GM21360 (cell line): ENCODE data around the gene CLIC4.
"Not testable (repeated sequence)": the region's sequence is repeated elsewhere in the genome, so short reads cannot be mapped to it uniquely, and the experiment has no call there.

Experiments
- ATAC-seq: cut with Tn5 transposase; IDR thresholded peaks from one replicate; pipeline ENCODE4 v1.9.1; 2021; ENCODE audit warnings: mild to moderate bottlenecking, moderate library complexity; ENCODE audit not compliant: unreplicated experiment

CLIC4 gene

GRCh38 chr1:24803220-24803619 is 58.0 kb downstream of the CLIC4 start:
- ATAC-seq, result no peak

DNA sequence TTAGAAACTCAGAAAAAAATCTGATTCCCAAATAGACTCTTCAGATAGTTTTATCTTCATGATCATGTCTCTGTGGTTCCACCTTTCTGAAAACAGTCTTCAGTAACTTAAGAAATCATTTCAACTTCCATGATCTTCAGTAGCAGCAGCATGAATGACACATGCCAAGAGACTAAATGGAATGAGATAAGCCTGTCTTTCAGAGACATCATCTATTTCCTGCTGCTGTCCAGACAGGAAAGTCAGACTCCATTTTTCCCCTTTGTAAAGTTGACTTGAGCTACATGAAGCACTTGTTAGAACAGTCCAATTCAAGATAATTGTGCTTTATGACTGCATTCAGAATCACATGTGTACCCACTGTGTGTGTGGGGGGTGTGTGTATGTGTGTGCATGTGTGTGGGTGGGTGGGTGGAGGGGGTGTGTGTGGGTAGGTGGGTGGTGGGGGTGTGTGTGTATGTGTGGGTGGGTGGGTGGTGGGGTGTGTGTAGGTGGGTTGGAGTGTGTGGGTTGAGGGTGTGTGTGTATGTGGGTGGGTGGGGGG is 58.8 kb downstream of the CLIC4 start:
- ATAC-seq, result no peak

DNA sequence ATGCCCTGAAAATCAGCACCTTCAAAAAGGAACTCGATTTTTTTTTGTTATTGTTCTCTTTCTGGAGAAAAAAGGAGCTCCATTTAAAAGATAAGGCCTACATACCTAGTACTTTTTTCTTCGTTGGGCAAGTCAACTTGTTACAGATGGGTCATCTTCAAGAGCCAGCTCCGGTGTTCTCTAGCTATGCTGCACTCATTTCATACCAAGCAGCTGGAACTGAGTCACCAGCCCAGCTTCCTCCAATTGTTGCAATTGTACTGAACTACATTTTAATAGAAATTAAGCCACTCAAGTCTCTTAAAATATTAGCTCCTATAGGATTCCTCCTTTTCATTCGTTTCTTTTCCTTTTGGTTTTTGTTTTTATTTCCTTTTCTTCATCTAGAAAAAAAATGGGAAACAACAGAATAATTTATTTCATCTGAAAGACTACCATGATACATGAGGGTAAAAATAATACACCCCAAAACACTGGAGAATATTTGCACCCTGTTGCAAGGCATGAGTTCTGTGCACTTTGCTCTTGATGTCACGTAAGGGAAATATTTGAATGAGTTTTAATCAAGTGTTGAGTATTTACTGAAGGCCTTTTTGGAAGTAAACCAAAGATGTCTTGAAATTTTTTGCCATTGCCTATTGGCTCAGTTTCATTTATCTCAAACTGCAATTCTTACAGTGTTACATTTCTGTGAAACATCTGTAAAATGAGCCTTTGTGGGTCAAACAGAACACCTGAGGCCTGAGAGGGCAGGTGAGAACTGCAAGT is 60.5 kb downstream of the CLIC4 start:
- ATAC-seq, result no peak

- no peak for ATAC-seq
These were observed 61.3 kb downstream of the CLIC4 start for GRCh38 chr1:24806588-24806987.

DNA sequence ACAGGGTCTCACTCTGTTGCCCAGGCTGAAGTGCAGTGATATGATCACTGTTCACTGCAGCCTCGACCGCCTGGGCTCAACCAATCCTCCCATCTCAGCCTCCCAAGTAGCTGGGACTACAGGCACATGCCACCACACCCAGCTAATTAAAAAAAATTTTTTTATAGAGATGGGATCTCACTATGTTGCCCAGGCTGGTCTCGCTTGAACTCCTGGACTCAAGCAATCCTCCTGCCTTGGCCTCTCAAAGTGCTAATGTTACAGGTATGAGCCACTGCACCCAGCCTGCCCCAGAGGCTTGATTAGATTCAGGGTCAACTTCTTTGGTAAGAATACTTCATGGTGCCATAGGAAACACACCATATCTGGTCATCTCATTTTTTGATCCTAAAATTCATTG is 66.2 kb downstream of the CLIC4 start:
- ATAC-seq, result not testable (repeated sequence)

- not testable (repeated sequence) for ATAC-seq
These were observed 75.0 kb downstream of the CLIC4 start for GRCh38 chr1:24820221-24820620.

DNA sequence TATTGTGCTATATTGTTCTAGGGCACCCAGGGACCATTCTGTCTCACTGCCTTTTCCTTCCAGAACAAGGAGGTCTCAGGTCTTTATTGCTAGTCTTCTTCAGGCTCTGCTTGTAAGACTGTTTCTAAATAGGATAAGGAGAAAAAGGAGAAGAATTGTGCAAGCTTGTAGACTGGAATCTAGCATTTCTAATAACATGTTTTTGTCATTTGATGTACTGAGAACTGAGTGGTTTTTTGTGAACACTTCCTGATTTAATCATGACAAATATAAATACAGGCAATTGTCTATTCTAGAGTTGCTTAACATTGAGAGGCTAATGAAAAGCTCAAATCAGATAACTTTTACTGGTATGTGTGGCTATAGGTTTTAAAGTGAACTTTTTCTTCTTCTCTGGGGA is 77.6 kb downstream of the CLIC4 start:
- ATAC-seq, result no peak

GRCh38 chr1:24823486-24823885 is 78.2 kb downstream of the CLIC4 start:
- ATAC-seq, result not testable (repeated sequence)

- no peak for ATAC-seq
These were observed 79.9 kb downstream of the CLIC4 start for GRCh38 chr1:24825174-24825573.

GRCh38 chr1:24826510-24826909 is 81.3 kb downstream of the CLIC4 start:
- ATAC-seq, result no peak

- ATAC-seq, result no peak
These were observed 82.3 kb downstream of the CLIC4 start for GRCh38 chr1:24827379-24828135.

GRCh38 chr1:24828183-24828886 is 83.1 kb downstream of the CLIC4 start:
- ATAC-seq, result no peak

DNA sequence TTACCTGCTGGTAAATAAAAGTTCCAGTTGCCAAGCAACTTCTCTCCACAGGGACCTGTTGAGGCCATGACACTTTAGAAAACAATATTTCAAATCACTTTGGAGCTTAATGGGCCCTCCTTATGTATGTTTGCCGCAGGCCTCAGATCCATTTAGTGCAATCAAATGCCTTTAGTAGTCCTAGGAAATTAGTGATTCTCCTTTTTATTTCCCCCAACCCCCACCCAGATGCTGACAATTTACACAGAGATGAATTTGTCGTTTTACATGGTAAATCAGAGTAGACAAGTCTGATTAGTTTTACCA is 83.6 kb downstream of the CLIC4 start:
- no peak for ATAC-seq

DNA sequence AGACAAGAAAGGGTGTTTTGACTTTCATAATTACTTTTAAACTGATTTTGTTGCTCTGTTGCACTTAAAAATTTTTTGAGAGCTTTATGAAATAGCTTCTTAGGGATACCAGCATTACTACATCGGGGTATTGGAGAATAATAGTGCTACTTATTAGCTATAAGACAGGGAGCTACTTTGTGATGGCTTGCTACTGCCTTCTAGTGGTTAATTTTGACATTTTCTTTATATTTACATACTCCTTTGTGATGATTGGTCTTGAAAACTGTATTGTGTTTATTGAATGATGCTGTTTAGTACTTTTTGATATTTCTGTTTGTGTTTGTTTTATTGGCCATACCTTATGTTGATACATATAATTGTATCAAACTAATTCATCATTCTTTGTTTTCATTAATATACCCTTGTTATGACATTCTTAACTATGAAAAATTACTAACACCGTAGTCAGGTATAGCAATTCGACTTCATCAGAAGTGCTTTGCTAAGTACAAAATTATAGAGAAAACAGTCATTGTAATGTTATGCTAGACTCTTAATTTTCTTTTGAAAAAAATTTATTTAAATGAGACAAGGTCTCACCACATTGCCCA is 85.5 kb downstream of the CLIC4 start:
- no peak for ATAC-seq

DNA sequence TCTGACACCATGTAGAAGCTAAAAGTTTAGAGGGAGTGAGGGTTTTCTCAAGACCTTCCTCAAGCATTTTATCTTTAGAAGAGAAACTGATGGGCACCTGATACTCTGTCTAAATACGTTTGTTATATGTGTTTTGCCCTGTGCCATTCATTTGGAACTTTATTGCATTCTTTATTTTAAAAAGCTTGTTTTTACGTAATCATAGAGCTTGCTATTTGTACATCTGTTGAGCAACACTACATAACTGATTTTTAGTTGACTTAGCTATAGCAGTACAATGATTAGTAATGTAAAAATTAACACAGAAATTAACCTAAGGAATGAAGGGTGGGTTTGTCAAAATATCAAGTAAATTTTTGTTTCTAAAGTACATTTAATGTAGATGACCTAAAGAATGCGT is 96.3 kb downstream of the CLIC4 start:
- no peak for ATAC-seq

DNA sequence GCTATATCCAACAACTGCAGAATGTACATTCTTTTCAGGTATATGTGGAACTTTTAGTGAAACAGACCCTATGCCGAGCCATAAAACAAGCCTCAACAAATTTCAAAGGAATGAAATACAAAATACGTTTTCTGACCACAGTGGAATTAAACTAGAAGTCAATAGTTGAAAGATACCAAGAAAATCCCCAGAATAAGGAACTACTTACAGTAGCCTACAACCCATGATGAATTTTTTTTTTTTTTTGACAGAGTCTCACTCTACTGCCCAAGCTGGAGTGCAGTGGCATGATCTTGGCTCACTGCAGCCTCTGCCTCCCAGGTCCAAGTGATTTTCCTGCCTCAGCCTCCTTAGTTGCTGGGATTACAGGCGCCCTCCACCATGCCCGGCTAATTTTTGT is 101.4 kb downstream of the CLIC4 start:
- no peak for ATAC-seq

DNA sequence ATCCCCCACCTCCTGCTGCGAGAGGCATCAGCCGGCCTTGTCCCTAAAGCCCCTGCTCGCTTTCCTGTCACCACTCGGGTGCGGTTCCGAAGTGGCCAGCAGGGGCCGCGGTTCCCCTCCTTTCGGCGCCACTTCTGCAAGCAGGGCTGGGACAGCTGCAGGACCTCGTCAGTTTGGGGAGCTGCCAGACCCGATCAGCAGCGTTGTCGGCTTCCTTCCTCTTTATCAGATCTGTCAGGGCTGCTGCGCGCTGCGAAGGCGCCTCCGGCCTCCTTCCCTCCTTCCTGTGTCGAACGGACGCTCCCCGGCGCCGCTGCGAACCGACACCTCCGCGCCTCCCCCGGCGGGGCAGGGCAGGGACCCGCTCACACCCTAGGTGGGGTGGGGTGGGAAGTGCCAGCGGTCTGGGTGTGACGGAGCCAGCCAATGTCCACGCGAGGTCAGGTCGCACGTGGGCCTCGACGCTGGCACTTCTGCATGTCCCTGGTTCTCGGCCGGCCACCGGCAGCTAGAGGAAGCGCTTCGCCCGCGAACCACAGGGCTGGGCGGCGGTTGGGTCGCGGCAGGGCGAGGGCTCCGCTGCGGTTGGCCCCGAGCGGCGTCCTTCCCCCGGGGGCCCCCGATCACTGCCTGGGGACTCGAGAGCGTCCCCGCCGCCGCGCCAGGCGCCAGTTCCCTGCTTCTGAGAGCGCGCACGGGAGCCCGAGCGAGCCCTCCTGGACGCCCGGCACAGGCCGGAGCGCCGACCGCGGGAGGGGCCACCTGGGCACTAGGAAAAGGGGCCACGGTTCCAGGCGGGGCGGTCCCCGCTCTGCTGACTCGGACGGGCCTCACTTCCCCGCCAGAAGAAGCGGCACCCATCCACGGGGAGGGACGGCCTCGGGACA is 103.0 kb downstream of the CLIC4 start:
- ATAC-seq, result peak; percentile 79

GRCh38 chr1:24849672-24850295 is 104.5 kb downstream of the CLIC4 start:
- no peak for ATAC-seq

DNA sequence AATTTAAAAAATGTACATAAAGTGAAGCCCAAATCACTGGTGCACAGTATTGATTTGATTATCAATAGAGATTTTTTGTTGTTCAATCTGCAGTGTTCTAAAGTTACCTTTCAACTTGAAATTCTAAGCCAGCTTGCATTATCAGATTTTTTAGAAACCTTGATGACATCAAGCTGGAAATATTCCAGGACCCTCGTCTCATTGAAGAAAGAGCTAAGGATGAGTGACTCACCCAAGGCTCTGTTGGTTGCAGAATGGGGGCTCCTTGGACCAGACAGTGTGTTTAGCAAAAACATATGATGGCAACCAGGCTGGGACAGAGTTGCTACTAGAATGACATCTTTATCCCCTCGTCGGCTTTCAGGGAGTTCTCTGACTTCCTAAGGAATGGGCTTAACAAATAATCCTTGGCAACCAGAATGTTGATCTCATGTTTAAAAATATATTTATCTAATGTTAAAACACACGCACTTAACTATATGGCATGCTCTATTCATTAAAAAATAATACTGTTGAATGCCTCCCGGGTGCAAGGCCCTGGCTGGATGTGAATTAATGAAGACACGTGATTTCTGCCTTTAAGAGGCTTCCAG is 105.2 kb downstream of the CLIC4 start:
- no peak for ATAC-seq
